HepG2 (cell line): ENCODE data around the gene DHX34. TPM values are rescaled to one million over a fixed set of nuclear protein-coding genes. Genes with fewer than 3 reads are reported as not detected.

Source experiments
- ATAD3A ChIP-seq: sonication (generic); formaldehyde crosslinking; IDR thresholded peaks from 2 replicates; pipeline ENCODE4 v1.4.0; 2020; ENCODE audit warnings: missing genetic modification reagents
- CBX5 ChIP-seq: sonication (generic); formaldehyde crosslinking; IDR thresholded peaks from 2 replicates; pipeline ENCODE4 v1.4.0; 2020; ENCODE audit warnings: missing genetic modification reagents, borderline replicate concordance
- CC2D1A ChIP-seq: sonication (generic); formaldehyde crosslinking; IDR thresholded peaks from 2 replicates; pipeline ENCODE4 v1.8.1; 2023; ENCODE audit warnings: mild to moderate bottlenecking, missing genetic modification reagents
- MEIS1 ChIP-seq: sonication (generic); formaldehyde crosslinking; IDR thresholded peaks from 2 replicates; pipeline ENCODE4 v1.9.0; 2021; ENCODE audit warnings: mild to moderate bottlenecking, missing genetic modification reagents, moderate library complexity, borderline replicate concordance
- MTA3 ChIP-seq: sonication (generic); formaldehyde crosslinking; IDR thresholded peaks from 2 replicates; pipeline ENCODE4 v1.4.0; 2020; ENCODE audit warnings: missing genetic modification reagents
- PRPF4 ChIP-seq: fragments of 200-400 bp; formaldehyde crosslinking; IDR thresholded peaks from 2 replicates; pipeline ENCODE4 v1.6.1; 2016; ENCODE audit warnings: low read length, low read depth; ENCODE audit not compliant: poor library complexity, severe bottlenecking
- TEAD3 ChIP-seq: optimal IDR thresholded peaks from 2 replicates; pipeline ENCODE3; 2016; ENCODE audit warnings: borderline replicate concordance
- THYN1 ChIP-seq: sonication (generic); formaldehyde crosslinking; IDR thresholded peaks from 2 replicates; pipeline ENCODE4 v1.8.1; 2023; ENCODE audit warnings: low read depth, mild to moderate bottlenecking, moderate library complexity, missing genetic modification reagents, borderline replicate concordance
- ZFP1 ChIP-seq: IDR thresholded peaks from 2 replicates; pipeline ENCODE4 v1.6.1; 2016
- ZFP36L1 ChIP-seq: sonication (generic); formaldehyde crosslinking; IDR thresholded peaks from 2 replicates; pipeline ENCODE4 v1.8.0; 2022; ENCODE audit warnings: mild to moderate bottlenecking, missing genetic modification reagents, moderate library complexity
- ZNF234 ChIP-seq: sonication (generic); formaldehyde crosslinking; conservative IDR thresholded peaks from 2 replicates; pipeline ENCODE4 v1.5.1; 2020; ENCODE audit warnings: mild to moderate bottlenecking, missing genetic modification reagents
- ZNF3 ChIP-seq: IDR thresholded peaks from 2 replicates; pipeline ENCODE4 v1.7.0; 2017; ENCODE audit warnings: inconsistent platforms
- ZNF75D ChIP-seq: sonication (generic); formaldehyde crosslinking; IDR thresholded peaks from 2 replicates; pipeline ENCODE4 v1.8.1; 2023; ENCODE audit warnings: missing genetic modification reagents, mild to moderate bottlenecking, borderline replicate concordance
- polyA plus RNA-seq, 8 experiments: library from polyadenylated mRNA; depleted of rRNA in 3 of 8; stranded (reverse) in 7 of 8; unstranded in 1 of 8; fragments of >200 nt; fragmentation: Illumina TruSeq in 4 of 8; extraction: Trizol in 4 of 8; gene quantifications; 2 replicates each; pipeline versions ENCODE4 v1.2.1 to v1.2.3, GENCODE V29; 2011 to 2016; ENCODE audit warnings: low read depth in 4 of 8, missing spikeins in 1 of 8, mixed read lengths in 1 of 8; ENCODE audit not compliant: insufficient read depth in 1 of 8
- total RNA-seq, 5 experiments: library from RNA; depleted of rRNA; stranded (reverse); fragments of >200 nt; fragmentation: Illumina TruSeq; extraction: Trizol; gene quantifications; 2 replicates each; pipeline ENCODE4 v1.2.3, GENCODE V29; 2016; ENCODE audit warnings: low read depth in 1 of 5
- TF ChIP-seq, protein P1 (sequence below), 2 experiments: sonication (generic) in 1 of 2; formaldehyde crosslinking in 1 of 2; IDR thresholded peaks; 2 replicates each; pipeline versions ENCODE4 v1.6.1 to v1.9.0; 2014 to 2022; ENCODE audit warnings: antibody characterized with exemption in 1 of 2, borderline replicate concordance in 1 of 2, inconsistent platforms in 1 of 2, low read depth in 1 of 2, missing genetic modification reagents in 1 of 2
- TF ChIP-seq, protein P2 (sequence below): sonication (generic); formaldehyde crosslinking; IDR thresholded peaks from 2 replicates; pipeline ENCODE4 v1.4.0; 2020; ENCODE audit warnings: mild to moderate bottlenecking, low read depth, missing genetic modification reagents
- TF ChIP-seq, protein P3 (sequence below), 2 experiments: sonication (generic) in 1 of 2; formaldehyde crosslinking in 1 of 2; IDR thresholded peaks; 2 replicates each; pipeline versions ENCODE4 v1.4.0 to v1.6.1; 2016 to 2020; ENCODE audit warnings: borderline replicate concordance in 1 of 2, low read depth in 1 of 2, mild to moderate bottlenecking in 1 of 2, missing genetic modification reagents in 1 of 2

Gene DHX34
- total and polyA plus RNA-seq, 2 of the 13 experiments (the other 11 are each of a cell fraction or from before 2014, with no cell fraction given) = 9.2 to 12.0 TPM

DNA sequence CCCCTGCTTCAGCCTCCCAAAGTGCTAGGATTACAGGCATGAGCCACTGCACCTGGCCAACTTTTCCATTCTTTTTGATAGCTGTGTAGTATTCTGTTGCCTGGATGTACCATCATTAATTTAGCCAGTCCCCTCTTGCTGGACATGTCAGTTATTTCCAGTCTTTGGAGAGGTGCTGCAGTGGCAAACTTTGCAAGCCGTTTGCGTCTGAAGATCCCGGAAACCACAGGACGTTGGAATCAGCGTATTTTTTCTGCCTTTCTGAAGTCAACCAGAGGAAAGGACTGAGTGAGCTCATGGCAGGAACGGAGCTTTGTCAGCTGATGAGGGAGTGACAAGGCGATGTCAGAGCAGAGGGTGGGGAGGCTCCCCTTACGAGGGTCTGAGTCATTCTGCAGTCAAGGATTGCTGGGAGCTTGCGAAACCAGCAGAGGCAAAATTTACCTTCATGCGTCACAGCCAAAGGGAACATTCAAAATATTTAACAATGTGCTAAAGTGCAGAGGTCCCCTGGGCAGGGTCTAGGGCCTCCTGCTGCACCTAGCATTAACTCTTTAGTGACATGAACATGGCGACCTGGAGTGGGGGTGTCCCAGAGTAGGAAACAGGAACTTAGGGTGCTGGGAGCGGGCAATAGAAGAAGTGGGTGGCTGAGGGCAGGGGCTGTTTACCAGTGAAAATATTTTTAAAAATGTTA, 33.8 kb upstream of the DHX34 start (continued):
- TF ChIP-seq, protein P1, sequence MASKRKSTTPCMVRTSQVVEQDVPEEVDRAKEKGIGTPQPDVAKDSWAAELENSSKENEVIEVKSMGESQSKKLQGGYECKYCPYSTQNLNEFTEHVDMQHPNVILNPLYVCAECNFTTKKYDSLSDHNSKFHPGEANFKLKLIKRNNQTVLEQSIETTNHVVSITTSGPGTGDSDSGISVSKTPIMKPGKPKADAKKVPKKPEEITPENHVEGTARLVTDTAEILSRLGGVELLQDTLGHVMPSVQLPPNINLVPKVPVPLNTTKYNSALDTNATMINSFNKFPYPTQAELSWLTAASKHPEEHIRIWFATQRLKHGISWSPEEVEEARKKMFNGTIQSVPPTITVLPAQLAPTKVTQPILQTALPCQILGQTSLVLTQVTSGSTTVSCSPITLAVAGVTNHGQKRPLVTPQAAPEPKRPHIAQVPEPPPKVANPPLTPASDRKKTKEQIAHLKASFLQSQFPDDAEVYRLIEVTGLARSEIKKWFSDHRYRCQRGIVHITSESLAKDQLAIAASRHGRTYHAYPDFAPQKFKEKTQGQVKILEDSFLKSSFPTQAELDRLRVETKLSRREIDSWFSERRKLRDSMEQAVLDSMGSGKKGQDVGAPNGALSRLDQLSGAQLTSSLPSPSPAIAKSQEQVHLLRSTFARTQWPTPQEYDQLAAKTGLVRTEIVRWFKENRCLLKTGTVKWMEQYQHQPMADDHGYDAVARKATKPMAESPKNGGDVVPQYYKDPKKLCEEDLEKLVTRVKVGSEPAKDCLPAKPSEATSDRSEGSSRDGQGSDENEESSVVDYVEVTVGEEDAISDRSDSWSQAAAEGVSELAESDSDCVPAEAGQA (IDR thresholded peaks at IDR 0.05; ENCODE audit: low read depth) = peak; percentile 86
- TF ChIP-seq, protein P1 (CRISPR knock-in tag; IDR thresholded peaks at IDR 0.05; ENCODE audit: borderline replicate concordance) = no peak
- TF ChIP-seq ZFP1 (CRISPR knock-in tag) (peak; percentile 72), CBX5 (peak; percentile 92; the same call in 1 of the 2 replicates), PRPF4 (no peak), ZNF3 (CRISPR knock-in tag) (no peak), ZNF234 (no peak), MEIS1 (CRISPR knock-in tag) (peak; percentile 81; the same call in 1 of the 2 replicates), MTA3 (CRISPR knock-in tag) (no peak), CC2D1A (CRISPR knock-in tag) (no peak), ZNF75D (CRISPR knock-in tag) (no peak), THYN1 (CRISPR knock-in tag) (no peak), ATAD3A (no peak), ZFP36L1 (CRISPR knock-in tag) (0 out of 2 replicates have a peak, but pooled peaks have one; percentile 62), TEAD3 (CRISPR knock-in tag) (peak; percentile 96)
- TF ChIP-seq, protein P2, sequence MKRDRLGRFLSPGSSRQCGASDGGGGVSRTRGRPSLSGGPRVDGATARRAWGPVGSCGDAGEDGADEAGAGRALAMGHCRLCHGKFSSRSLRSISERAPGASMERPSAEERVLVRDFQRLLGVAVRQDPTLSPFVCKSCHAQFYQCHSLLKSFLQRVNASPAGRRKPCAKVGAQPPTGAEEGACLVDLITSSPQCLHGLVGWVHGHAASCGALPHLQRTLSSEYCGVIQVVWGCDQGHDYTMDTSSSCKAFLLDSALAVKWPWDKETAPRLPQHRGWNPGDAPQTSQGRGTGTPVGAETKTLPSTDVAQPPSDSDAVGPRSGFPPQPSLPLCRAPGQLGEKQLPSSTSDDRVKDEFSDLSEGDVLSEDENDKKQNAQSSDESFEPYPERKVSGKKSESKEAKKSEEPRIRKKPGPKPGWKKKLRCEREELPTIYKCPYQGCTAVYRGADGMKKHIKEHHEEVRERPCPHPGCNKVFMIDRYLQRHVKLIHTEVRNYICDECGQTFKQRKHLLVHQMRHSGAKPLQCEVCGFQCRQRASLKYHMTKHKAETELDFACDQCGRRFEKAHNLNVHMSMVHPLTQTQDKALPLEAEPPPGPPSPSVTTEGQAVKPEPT (CRISPR knock-in tag) = no peak
- TF ChIP-seq, protein P3, sequence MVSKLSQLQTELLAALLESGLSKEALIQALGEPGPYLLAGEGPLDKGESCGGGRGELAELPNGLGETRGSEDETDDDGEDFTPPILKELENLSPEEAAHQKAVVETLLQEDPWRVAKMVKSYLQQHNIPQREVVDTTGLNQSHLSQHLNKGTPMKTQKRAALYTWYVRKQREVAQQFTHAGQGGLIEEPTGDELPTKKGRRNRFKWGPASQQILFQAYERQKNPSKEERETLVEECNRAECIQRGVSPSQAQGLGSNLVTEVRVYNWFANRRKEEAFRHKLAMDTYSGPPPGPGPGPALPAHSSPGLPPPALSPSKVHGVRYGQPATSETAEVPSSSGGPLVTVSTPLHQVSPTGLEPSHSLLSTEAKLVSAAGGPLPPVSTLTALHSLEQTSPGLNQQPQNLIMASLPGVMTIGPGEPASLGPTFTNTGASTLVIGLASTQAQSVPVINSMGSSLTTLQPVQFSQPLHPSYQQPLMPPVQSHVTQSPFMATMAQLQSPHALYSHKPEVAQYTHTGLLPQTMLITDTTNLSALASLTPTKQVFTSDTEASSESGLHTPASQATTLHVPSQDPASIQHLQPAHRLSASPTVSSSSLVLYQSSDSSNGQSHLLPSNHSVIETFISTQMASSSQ (IDR thresholded peaks at IDR 0.05; ENCODE audit: low read depth) = peak; percentile 47; the same call in 1 of the 2 replicates
- TF ChIP-seq, protein P3 (CRISPR knock-in tag; IDR thresholded peaks at IDR 0.05; ENCODE audit: borderline replicate concordance) = peak; percentile 19; the same call in 1 of the 2 replicates
